BE2C (cell line): ENCODE data around the gene PRSS1.
"Not testable (repeated sequence)": the region's sequence is repeated elsewhere in the genome, so short reads cannot be mapped to it uniquely, and the experiment has no call there.

Source experiments
- DNase-seq: peaks from one replicate; pipeline ENCODE4 v3.0.0-alpha.2; 2020
- H3K27me3 ChIP-seq: fragments of 250-450 bp; sonication (Bioruptor Pico); 2 replicates; pipeline ENCODE4 v1.5.1; 2020; ENCODE audit warnings: mild to moderate bottlenecking
- H3K36me3 ChIP-seq: fragments of 250-450 bp; sonication (Bioruptor Pico); 2 replicates; pipeline ENCODE4 v1.5.1; 2020; ENCODE audit warnings: mild to moderate bottlenecking
- H3K4me1 ChIP-seq: fragments of 250-450 bp; sonication (Bioruptor Pico); 2 replicates; pipeline ENCODE4 v1.5.1; 2020
- H3K4me3 ChIP-seq: 2 replicates; pipeline ENCODE4 v1.5.1; 2011; ENCODE audit warnings: low read depth, low read length
- H3K9me3 ChIP-seq: fragments of 250-450 bp; sonication (Bioruptor Pico); 2 replicates; pipeline ENCODE4 v1.5.1; 2020
- CTCF ChIP-seq: IDR thresholded peaks from 2 replicates; pipeline ENCODE4 v1.5.1; 2012; ENCODE audit warnings: mild to moderate bottlenecking, low read depth, low read length

Gene PRSS1

GRCh38 chr7:142745091-142745635 is 4.1 kb upstream of the PRSS1 start:
- no peaks in the 10 kb centered on the region for H3K4me1 ChIP-seq
- DNase-seq = no peak
- H3K27me3 ChIP-seq = no peaks in the 10 kb centered on the region
- TF ChIP-seq CTCF = no peak
- H3K9me3 ChIP-seq = no peaks in the 10 kb centered on the region
- no peaks in the 10 kb centered on the region for H3K36me3 ChIP-seq
- no peak overlapping the region for H3K4me3 ChIP-seq

GRCh38 chr7:142745745-142746144 is 3.5 kb upstream of the PRSS1 start:
- Histone ChIP-seq H3K4me3 (no peak overlapping the region), H3K27me3 (no peaks in the 10 kb centered on the region), H3K36me3 (no peaks in the 10 kb centered on the region), H3K4me1 (no peaks in the 10 kb centered on the region), H3K9me3 (no peaks in the 10 kb centered on the region)
- TF ChIP-seq CTCF = no peak
- DNase-seq = no peak

GRCh38 chr7:142746264-142746663 is 3.0 kb upstream of the PRSS1 start:
- TF ChIP-seq CTCF = no peak
- H3K4me3 ChIP-seq = no peak overlapping the region
- H3K4me1 ChIP-seq = no peaks in the 10 kb centered on the region
- H3K36me3 ChIP-seq = no peaks in the 10 kb centered on the region
- H3K27me3 ChIP-seq = no peaks in the 10 kb centered on the region
- no peaks in the 10 kb centered on the region for H3K9me3 ChIP-seq
- DNase-seq = no peak

GRCh38 chr7:142748410-142748809 is 862 bp upstream of the PRSS1 start:
- not testable (repeated sequence) for H3K36me3 ChIP-seq, H3K27me3 ChIP-seq, H3K4me1 ChIP-seq, DNase-seq, H3K9me3 ChIP-seq, H3K4me3 ChIP-seq

- Histone ChIP-seq H3K4me3 (no peak overlapping the region), H3K27me3 (no peaks in the 10 kb centered on the region), H3K9me3 (no peaks in the 10 kb centered on the region), H3K36me3 (no peaks in the 10 kb centered on the region), H3K4me1 (no peaks in the 10 kb centered on the region)
- no peak for DNase-seq
- TF ChIP-seq CTCF = no peak
Measured at GRCh38 chr7:142750321-142750938, 1.2 kb downstream of the PRSS1 start.

- H3K36me3 ChIP-seq, H3K9me3 ChIP-seq, H3K4me1 ChIP-seq, H3K27me3 ChIP-seq, H3K4me3 ChIP-seq, DNase-seq: not testable (repeated sequence)
Measured at GRCh38 chr7:142751526-142752175, 2.4 kb downstream of the PRSS1 start.

GRCh38 chr7:142752376-142753225 is 3.3 kb downstream of the PRSS1 start:
- H3K4me3 ChIP-seq = no peak overlapping the region
- H3K27me3 ChIP-seq = no peaks in the 10 kb centered on the region
- no peaks in the 10 kb centered on the region for H3K36me3 ChIP-seq
- no peaks in the 10 kb centered on the region for H3K4me1 ChIP-seq
- no peaks in the 10 kb centered on the region for H3K9me3 ChIP-seq
- no peak for DNase-seq
- TF ChIP-seq CTCF = no peak
